TTC549 (cell line): ENCODE measurements around the gene CACNA1B.

Experiments
- FAIRE-seq: peaks from 2 replicates; lab custom pipeline; 2012; peaks lifted over from hg19 to GRCh38; lab: Jason Lieb, UNC

Gene CACNA1B

GRCh38 chr9:138053321-138053868 is 175.8 kb downstream of the CACNA1B start:
- FAIRE-seq = no peak

GRCh38 chr9:138053996-138054752 is 176.6 kb downstream of the CACNA1B start:
- FAIRE-seq = no peak

GRCh38 chr9:138057726-138058125 is 180.1 kb downstream of the CACNA1B start:
- FAIRE-seq = no peak

- no peak for FAIRE-seq
These were observed 180.6 kb downstream of the CACNA1B start for GRCh38 chr9:138058181-138058580.

- no peak for FAIRE-seq
These were observed 181.6 kb downstream of the CACNA1B start for GRCh38 chr9:138059196-138059595.

- FAIRE-seq = no peak
These were observed 182.8 kb downstream of the CACNA1B start for GRCh38 chr9:138060365-138060764.

GRCh38 chr9:138060881-138061280 is 183.3 kb downstream of the CACNA1B start:
- no peak for FAIRE-seq

GRCh38 chr9:138061631-138062030 is 184.0 kb downstream of the CACNA1B start:
- no peak for FAIRE-seq

GRCh38 chr9:138062196-138062595 is 184.6 kb downstream of the CACNA1B start:
- FAIRE-seq = no peak

GRCh38 chr9:138063033-138063432 is 185.5 kb downstream of the CACNA1B start:
- FAIRE-seq = no peak

GRCh38 chr9:138063785-138064184 is 186.2 kb downstream of the CACNA1B start:
- no peak for FAIRE-seq

GRCh38 chr9:138064547-138064946 is 187.0 kb downstream of the CACNA1B start:
- FAIRE-seq = no peak

- no peak for FAIRE-seq
These were observed 187.7 kb downstream of the CACNA1B start for GRCh38 chr9:138065287-138065686.

GRCh38 chr9:138066049-138066448 is 188.5 kb downstream of the CACNA1B start:
- no peak for FAIRE-seq

GRCh38 chr9:138067613-138068367 is 190.2 kb downstream of the CACNA1B start:
- FAIRE-seq = no peak

GRCh38 chr9:138068601-138069035 is 191.0 kb downstream of the CACNA1B start:
- no peak for FAIRE-seq

GRCh38 chr9:138069731-138070456 is 192.3 kb downstream of the CACNA1B start:
- no peak for FAIRE-seq

GRCh38 chr9:138070815-138071214 is 193.2 kb downstream of the CACNA1B start:
- no peak for FAIRE-seq

GRCh38 chr9:138071292-138071691 is 193.7 kb downstream of the CACNA1B start:
- no peak for FAIRE-seq

GRCh38 chr9:138071731-138072130 is 194.1 kb downstream of the CACNA1B start:
- no peak for FAIRE-seq

- no peak for FAIRE-seq
These were observed 194.7 kb downstream of the CACNA1B start for GRCh38 chr9:138072161-138072842.

GRCh38 chr9:138072897-138073296 is 195.3 kb downstream of the CACNA1B start:
- no peak for FAIRE-seq
